Pancreas (tissue), 10 donors: ENCODE data around the gene CEP85L. TPM values are rescaled to one million over a fixed set of nuclear protein-coding genes. Genes with fewer than 3 reads are reported as not detected.

Source experiments
- ATAC-seq, 4 donors: fragments of 200-7000 bp; cut with Tn5 transposase; one replicate each; pipeline versions ENCODE4 v1.8.0 to v1.9.1; 2020; ENCODE audit warnings: mild to moderate bottlenecking in 4 of 4, moderate library complexity in 4 of 4
- DNase-seq, 6 donors: peaks; one replicate each; pipeline ENCODE4 v3.0.0-alpha.2; 2020
- FAIRE-seq: peaks from 2 replicates; lab custom pipeline; 2012; peaks lifted over from hg19 to GRCh38; lab: Jason Lieb, UNC
- H3K27ac ChIP-seq, 4 donors: fragments of 200-600 bp; sonication (generic); 1 replicate in 3 of 4; 2 replicates in 1 of 4; pipeline versions ENCODE4 v1.5.0 to v1.8.0; 2020
- H3K27me3 ChIP-seq, 4 donors: fragments of 200-600 bp; one replicate each; pipeline ENCODE4 v1.8.0; 2021
- H3K36me3 ChIP-seq, 3 donors: fragments of 200-600 bp; sonication (generic) in 1 of 3; one replicate each; pipeline versions ENCODE4 v1.5.0 to v1.8.0; 2020 to 2021
- H3K4me1 ChIP-seq, 3 donors: fragments of 200-600 bp; one replicate each; pipeline ENCODE4 v1.8.0; 2021
- H3K4me3 ChIP-seq, 4 donors: fragments of 200-600 bp; sonication (generic) in 2 of 4; one replicate each; pipeline versions ENCODE4 v1.5.0 to v1.8.0; 2020 to 2021
- H3K9me3 ChIP-seq, 4 donors: fragments of 200-600 bp; one replicate each; pipeline ENCODE4 v1.8.0; 2021
- CTCF ChIP-seq, 4 donors: fragments of 200-600 bp; sonication (generic) in 3 of 4; IDR thresholded peaks; one replicate each; pipeline versions ENCODE4 v1.5.0 to v1.8.0; 2021; ENCODE audit warnings: antibody characterized with exemption in 4 of 4
- WGBS, 2 donors: extraction: QIAGEN DNeasy Blood & Tissue Kit; methylation state at CpG; one replicate each; pipeline ENCODE4 v1.1.7; 2013; 5-methylcytosine and 5-hydroxymethylcytosine counted together
- intact Hi-C, 3 donors: fragments of 100-400 bp; cut with DNase I; formaldehyde crosslinking; loops; one replicate each; pipeline versions ENCODE4 v1.11.1 to v1.14.2; 2022
- polyA plus RNA-seq, 2 donors: library from polyadenylated mRNA; stranded (reverse); fragments of 200-250 nt; gene quantifications; one replicate each; pipeline ENCODE4 v1.2.3, GENCODE V29; 2013
- total RNA-seq, 6 donors: library from RNA; stranded (reverse); fragmentation: NEBNext Ultra II Directional in 4 of 6; extraction: Animal tissue kit (Norgen Biotek cat#: 25700) in 4 of 6; gene quantifications; one replicate each; pipeline versions ENCODE4 v1.2.1 to v1.2.4, GENCODE V29; 2021 to 2023
- donor health status: healthy with polysubstance abuse.
- donor health status: DM: no; HTN: no; CAD: no; lungs with moderate emphysema.
- donor health status: DM: no; HTN: no; CAD: no.
- donor health status: control.
- donor health status: control.
- donor health status: Bipolar disorder and iron deficiency.
- donor health status: DM: yes; HTN: yes; CAD: no.
- donor health status: DM: no; HTN: no; CAD: no.
- donor health status: DM: no; HTN: no; CAD: no.
- donor health status: DM: yes; HTN: yes; CAD: no.

Gene CEP85L
- total and polyA plus RNA-seq, 8 donors, result 1.1 to 8.1 (median 6.1) TPM

GRCh38 chr6:118656847-118657451 is 5.6 kb upstream of the CEP85L start:
- DNase-seq (no peak), ATAC-seq (no peak), FAIRE-seq (no peak)
- Histone ChIP-seq H3K27ac (no peak overlapping the region), H3K27me3 (no peaks in the 10 kb centered on the region), H3K4me1 (peaks cover 0 to 3% (median 0%) of the 10 kb centered on the region in 3 donors), H3K9me3 (no peaks in the 10 kb centered on the region), H3K36me3 (no peaks in the 10 kb centered on the region), H3K4me3 (no peak overlapping the region)
- 89 to 96% methylated on average over 3 of the region's 3 CpGs for WGBS, 2 donors
- TF ChIP-seq CTCF (IDR thresholded peaks at IDR 0.05), result no peak
- intact Hi-C loops, result no loop called here

GRCh38 chr6:118652051-118652615 is 742 bp upstream of the CEP85L start:
- Histone ChIP-seq H3K27me3 (no peaks in the 10 kb centered on the region), H3K9me3 (no peaks in the 10 kb centered on the region), H3K27ac (peak overlapping the region; percentile 92 to 97 (median 96)), H3K4me3 (peak overlapping the region; percentile 82 to 98 (median 90)), H3K4me1 (peaks cover 0 to 18% (median 8%) of the 10 kb centered on the region in 3 donors), H3K36me3 (no peaks in the 10 kb centered on the region)
- FAIRE-seq (no peak), ATAC-seq (no peak), DNase-seq (no peak)
- 38 to 47% methylated on average over 20 of the region's 20 CpGs for WGBS, 2 donors
- intact Hi-C loops, result no loop called here
- no peak for TF ChIP-seq CTCF (IDR thresholded peaks at IDR 0.05)

- Histone ChIP-seq H3K27me3 (no peaks in the 10 kb centered on the region), H3K9me3 (no peaks in the 10 kb centered on the region), H3K36me3 (no peaks in the 10 kb centered on the region), H3K27ac (peak overlapping the region; percentile 92 to 97 (median 96)), H3K4me1 (peaks cover 0 to 18% (median 8%) of the 10 kb centered on the region in 3 donors), H3K4me3 (peak overlapping the region; percentile 82 to 98 (median 90))
- DNase-seq, result peak; percentile 19 to 85 (median 50)
- FAIRE-seq, result no peak
- ATAC-seq, result peak; percentile 64 to 79 (median 71)
- peak in 1 of 4 donors; percentile 6 for TF ChIP-seq CTCF (IDR thresholded peaks at IDR 0.05)
- intact Hi-C loops, result no loop called here
- 1% methylated on average over 69 to 80 of the region's 80 CpGs for WGBS, 2 donors
Measured at GRCh38 chr6:118650582-118651281, 659 bp downstream of the CEP85L start.

- Histone ChIP-seq H3K4me3 (peak overlapping the region; percentile 82 to 98 (median 90)), H3K9me3 (no peaks in the 10 kb centered on the region), H3K27me3 (no peaks in the 10 kb centered on the region), H3K4me1 (peaks cover 0 to 18% (median 8%) of the 10 kb centered on the region in 3 donors), H3K27ac (peak overlapping the region; percentile 92 to 97 (median 96)), H3K36me3 (no peaks in the 10 kb centered on the region)
- 8 to 12% methylated on average over 17 of the region's 17 CpGs for WGBS, 2 donors
- ATAC-seq, result peak; percentile 21 to 47 (median 38)
- TF ChIP-seq CTCF (IDR thresholded peaks at IDR 0.05), result no peak
- no peak for DNase-seq
- no peak for FAIRE-seq
- intact Hi-C loops, result no loop called here
Measured at GRCh38 chr6:118649918-118650581, 1.3 kb downstream of the CEP85L start.
